HFFc6 (cell line): ENCODE measurements around the gene MAP6D1. TPM values are rescaled to one million over a fixed set of nuclear protein-coding genes. Genes with fewer than 3 reads are reported as not detected.

ENCODE experiments used
- DNase-seq: peaks from one replicate; pipeline ENCODE4 v3.0.0-alpha.2; 2018
- H3K27ac Mint-ChIP-seq: 2 replicates; pipeline ENCODE4 v1.8.0; 2020; ENCODE audit warnings: mild to moderate bottlenecking, mixed read lengths
- H3K27me3 Mint-ChIP-seq: 2 replicates; pipeline ENCODE4 v1.8.0; 2021; ENCODE audit warnings: mild to moderate bottlenecking, moderate library complexity, mixed read lengths; ENCODE audit not compliant: insufficient read depth
- H3K36me3 Mint-ChIP-seq: 2 replicates; pipeline ENCODE4 v1.8.0; 2021; ENCODE audit warnings: low read depth, mixed read lengths
- H3K4me1 Mint-ChIP-seq: 2 replicates; pipeline ENCODE4 v1.8.0; 2020; ENCODE audit warnings: low read depth, mixed read lengths
- H3K4me3 Mint-ChIP-seq: 2 replicates; pipeline ENCODE4 v1.8.0; 2020; ENCODE audit warnings: mild to moderate bottlenecking, moderate library complexity, mixed read lengths
- H3K9me3 Mint-ChIP-seq: 2 replicates; pipeline ENCODE4 v1.8.0; 2020; ENCODE audit warnings: mild to moderate bottlenecking, mixed read lengths
- total RNA-seq, 6 experiments: library from RNA; stranded (reverse); fragmentation: NEBNext Ultra II Directional; extraction: Animal tissue kit (Norgen Biotek cat#: 25700); gene quantifications; 2 replicates in 1 of 6; 3 replicates in 5 of 6; pipeline ENCODE4 v1.2.3, GENCODE V29; 2021
- TF ChIP-seq, protein P1 (sequence below): fragments of 200-600 bp; sonication (generic); IDR thresholded peaks from 2 replicates; pipeline ENCODE4 v1.5.0; 2021; ENCODE audit warnings: antibody characterized with exemption, mild to moderate bottlenecking

MAP6D1 gene
- total RNA-seq, 6 experiments from 2014 or later: 2.9 to 4.1 (median 3.7) TPM

DNA sequence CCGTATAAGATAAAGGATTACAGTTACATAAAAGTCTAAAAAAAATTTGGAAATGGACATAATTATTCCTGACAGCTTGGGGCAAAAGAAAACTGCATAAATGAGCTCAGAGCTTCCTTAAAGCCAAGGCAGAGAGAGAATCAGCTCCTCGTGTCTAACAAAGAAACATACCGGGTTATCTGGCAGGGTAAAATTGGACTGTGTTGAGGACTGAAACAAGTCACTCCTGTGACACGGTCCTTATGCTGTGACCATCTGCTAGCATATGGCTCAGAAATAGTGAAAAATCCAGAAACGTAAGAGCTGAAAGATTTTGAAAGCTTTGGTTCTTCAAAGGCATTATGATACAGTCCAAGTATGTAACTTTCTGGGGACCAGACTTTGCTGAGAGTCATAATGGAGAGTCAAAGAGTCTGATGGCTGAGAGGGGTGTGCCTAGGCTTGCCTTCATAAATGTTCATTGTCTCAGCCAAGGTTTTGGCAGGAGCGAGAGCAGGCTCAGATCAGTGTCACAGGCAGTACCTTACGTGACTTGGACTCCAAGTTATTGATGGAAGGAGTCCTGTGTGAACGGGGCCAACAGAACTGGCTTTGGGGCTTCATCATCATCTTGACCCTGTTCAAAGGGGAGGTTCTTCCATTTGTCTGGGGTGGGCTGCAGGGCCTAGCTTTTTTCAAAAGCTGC is 12.5 kb downstream of the MAP6D1 start:
- Mint-ChIP-seq H3K27ac (no peak overlapping the region), H3K4me1 (no peaks in the 10 kb centered on the region), H3K9me3 (no peaks in the 10 kb centered on the region)

GRCh38 chr3:183811638-183812037 is 13.7 kb downstream of the MAP6D1 start:
- H3K27ac Mint-ChIP-seq: no peak overlapping the region
- no peak for DNase-seq
- no peaks in the 10 kb centered on the region for H3K4me1 Mint-ChIP-seq
- TF ChIP-seq, protein P1, sequence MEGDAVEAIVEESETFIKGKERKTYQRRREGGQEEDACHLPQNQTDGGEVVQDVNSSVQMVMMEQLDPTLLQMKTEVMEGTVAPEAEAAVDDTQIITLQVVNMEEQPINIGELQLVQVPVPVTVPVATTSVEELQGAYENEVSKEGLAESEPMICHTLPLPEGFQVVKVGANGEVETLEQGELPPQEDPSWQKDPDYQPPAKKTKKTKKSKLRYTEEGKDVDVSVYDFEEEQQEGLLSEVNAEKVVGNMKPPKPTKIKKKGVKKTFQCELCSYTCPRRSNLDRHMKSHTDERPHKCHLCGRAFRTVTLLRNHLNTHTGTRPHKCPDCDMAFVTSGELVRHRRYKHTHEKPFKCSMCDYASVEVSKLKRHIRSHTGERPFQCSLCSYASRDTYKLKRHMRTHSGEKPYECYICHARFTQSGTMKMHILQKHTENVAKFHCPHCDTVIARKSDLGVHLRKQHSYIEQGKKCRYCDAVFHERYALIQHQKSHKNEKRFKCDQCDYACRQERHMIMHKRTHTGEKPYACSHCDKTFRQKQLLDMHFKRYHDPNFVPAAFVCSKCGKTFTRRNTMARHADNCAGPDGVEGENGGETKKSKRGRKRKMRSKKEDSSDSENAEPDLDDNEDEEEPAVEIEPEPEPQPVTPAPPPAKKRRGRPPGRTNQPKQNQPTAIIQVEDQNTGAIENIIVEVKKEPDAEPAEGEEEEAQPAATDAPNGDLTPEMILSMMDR: no peak
- no peak overlapping the region for H3K4me3 Mint-ChIP-seq
- peaks cover 25% of the 10 kb centered on the region; the same call in 1 of the 2 replicates for H3K36me3 Mint-ChIP-seq
- H3K27me3 Mint-ChIP-seq: peaks cover 5% of the 10 kb centered on the region
- no peaks in the 10 kb centered on the region for H3K9me3 Mint-ChIP-seq

More for the DNA sequence above, 12.5 kb downstream of the MAP6D1 start:
- no peak for DNase-seq
- Mint-ChIP-seq H3K27me3 (peaks cover 5% of the 10 kb centered on the region), H3K4me3 (no peak overlapping the region), H3K36me3 (peaks cover 16% of the 10 kb centered on the region; the same call in 1 of the 2 replicates)
- TF ChIP-seq, protein P1: no peak

GRCh38 chr3:183810643-183811594 is 14.5 kb downstream of the MAP6D1 start:
- H3K4me1 Mint-ChIP-seq: no peaks in the 10 kb centered on the region

DNA sequence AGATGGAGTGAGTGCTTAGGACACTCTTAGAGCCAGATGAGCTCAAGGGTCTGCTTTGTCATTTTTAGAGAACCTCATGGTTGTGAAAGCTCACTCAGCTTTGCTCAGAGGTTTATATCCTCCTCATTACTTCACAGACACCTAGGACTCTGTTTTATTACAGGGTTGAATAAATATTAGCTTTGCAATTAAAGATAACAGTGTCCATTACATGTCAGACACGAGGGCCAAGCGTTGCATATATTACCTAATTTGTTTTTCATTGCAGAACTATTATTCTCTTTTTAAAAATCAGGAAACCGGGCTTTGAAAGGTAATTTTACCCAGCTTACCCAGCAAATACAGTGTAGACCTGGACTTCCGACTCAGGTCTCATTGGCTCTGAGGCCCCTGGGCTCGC is 16.1 kb downstream of the MAP6D1 start:
- peaks cover 5% of the 10 kb centered on the region for H3K27me3 Mint-ChIP-seq
- H3K4me1 Mint-ChIP-seq: no peaks in the 10 kb centered on the region
- no peaks in the 10 kb centered on the region for H3K9me3 Mint-ChIP-seq
- TF ChIP-seq, protein P1: no peak
- H3K36me3 Mint-ChIP-seq: peaks cover 24% of the 10 kb centered on the region
- H3K27ac Mint-ChIP-seq: no peak overlapping the region
- no peak for DNase-seq
- no peak overlapping the region for H3K4me3 Mint-ChIP-seq

More at GRCh38 chr3:183810643-183811594, 14.5 kb downstream of the MAP6D1 start:
- Mint-ChIP-seq H3K27me3 (peaks cover 5% of the 10 kb centered on the region), H3K36me3 (peaks cover 22% of the 10 kb centered on the region; the same call in 1 of the 2 replicates), H3K4me3 (no peak overlapping the region), H3K27ac (no peak overlapping the region; the same call in 1 of the 2 replicates), H3K9me3 (no peaks in the 10 kb centered on the region)
- no peak for DNase-seq
- TF ChIP-seq, protein P1: no peak

GRCh38 chr3:183808355-183808754 is 17.0 kb downstream of the MAP6D1 start:
- H3K36me3 Mint-ChIP-seq: peaks cover 29% of the 10 kb centered on the region
- peaks cover 5% of the 10 kb centered on the region for H3K27me3 Mint-ChIP-seq
- no peaks in the 10 kb centered on the region for H3K9me3 Mint-ChIP-seq
- no peaks in the 10 kb centered on the region for H3K4me1 Mint-ChIP-seq
- TF ChIP-seq, protein P1: no peak
- no peak overlapping the region for H3K4me3 Mint-ChIP-seq
- H3K27ac Mint-ChIP-seq: no peak overlapping the region
- DNase-seq: no peak
